SU-DHL-6 (cell line): ENCODE results near the gene KHDRBS1.
A peak's percentile ranks its signal among the peaks of the same experiment; 100 is the strongest.
"Not testable (repeated sequence)": the region's sequence is repeated elsewhere in the genome, so short reads cannot be mapped to it uniquely, and the experiment has no call there.

Source experiments
- H2AFZ ChIP-seq: fragments of 200-600 bp; sonication (generic); 2 replicates; pipeline ENCODE4 v1.6.1; 2014; ENCODE audit warnings: low read depth, mild to moderate bottlenecking, moderate library complexity, mixed read lengths, antibody characterized with exemption, low read length; ENCODE audit not compliant: severe bottlenecking
- H3F3A ChIP-seq: fragments of 200-600 bp; shearing (Covaris generic); 2 replicates; pipeline ENCODE4 v1.6.0; 2016; ENCODE audit warnings: antibody characterized with exemption, mild to moderate bottlenecking; ENCODE audit not compliant: insufficient read depth
- H3K27ac ChIP-seq: fragments of 200-600 bp; sonication (generic); 2 replicates; pipeline ENCODE4 v1.5.1; 2016; ENCODE audit warnings: low read depth, mild to moderate bottlenecking, low read length, moderate library complexity, mixed read lengths
- H3K27me3 ChIP-seq: fragments of 200-600 bp; sonication (generic), shearing (Covaris generic); 2 replicates; pipeline ENCODE4 v1.6.0; 2014; ENCODE audit warnings: mild to moderate bottlenecking, low read length
- H3K36me3 ChIP-seq: fragments of 200-600 bp; sonication (generic); 2 replicates; pipeline ENCODE4 v1.6.1; 2014; ENCODE audit warnings: mild to moderate bottlenecking, low read length, mixed read lengths
- H3K4me2 ChIP-seq: fragments of 300-600, 200-600 bp; shearing (Covaris generic), sonication (generic); 2 replicates; pipeline ENCODE4 v1.6.0; 2014; ENCODE audit warnings: low read length, low read depth, mild to moderate bottlenecking; ENCODE audit not compliant: poor library complexity, severe bottlenecking
- H3K4me3 ChIP-seq: fragments of 200-600 bp; sonication (generic); 2 replicates; pipeline ENCODE4 v1.5.1; 2014; ENCODE audit warnings: antibody characterized with exemption, low read length, mild to moderate bottlenecking, mixed read lengths; ENCODE audit not compliant: insufficient read depth, poor library complexity, severe bottlenecking
- H3K79me2 ChIP-seq: fragments of 200-600 bp; sonication (generic); 2 replicates; pipeline ENCODE4 v1.6.1; 2014; ENCODE audit warnings: mild to moderate bottlenecking, low read length, moderate library complexity; ENCODE audit not compliant: insufficient read depth
- H3K9ac ChIP-seq: fragments of 200-600 bp; sonication (generic); 2 replicates; pipeline ENCODE4 v1.7.0; 2014; ENCODE audit warnings: mild to moderate bottlenecking, low read length
- H3K9me2 ChIP-seq: fragments of 200-600 bp; sonication (generic); replicated peaks from 2 replicates; pipeline ENCODE4 v1.6.1; 2014; ENCODE audit warnings: low read length; ENCODE audit not compliant: insufficient read depth
- H3K9me3 ChIP-seq: fragments of 200-600 bp; sonication (generic); 2 replicates; pipeline ENCODE4 v1.6.1; 2014; ENCODE audit warnings: low read length, mixed read lengths; ENCODE audit not compliant: insufficient read depth
- H4K20me1 ChIP-seq: fragments of 200-600 bp; sonication (generic); 2 replicates; pipeline ENCODE4 v1.6.1; 2014; ENCODE audit warnings: low read depth, mild to moderate bottlenecking, antibody characterized with exemption, low read length, moderate library complexity, mixed read lengths
- CTCF ChIP-seq: fragments of 200-600 bp; sonication (generic); IDR thresholded peaks from one replicate; pipeline ENCODE4 v1.5.1; 2017; ENCODE audit warnings: antibody characterized with exemption, mild to moderate bottlenecking, low read length, moderate library complexity; ENCODE audit not compliant: insufficient read depth, poor library complexity, severe bottlenecking
- EZH2phosphoT487 ChIP-seq: fragments of 200-600 bp; sonication (generic), shearing (Covaris generic); conservative IDR thresholded peaks from 2 replicates; pipeline ENCODE4 v1.6.1; 2018; ENCODE audit warnings: mild to moderate bottlenecking, antibody characterized with exemption, low read length, moderate library complexity, mixed read lengths

The KHDRBS1 gene

GRCh38 chr1:32062867-32063230 lies 49.2 kb downstream of the KHDRBS1 start:
- Histone ChIP-seq H3K27me3 (no peaks in the 10 kb centered on the region), H3K9me2 (no peaks in the 10 kb centered on the region), H3K9me3 (no peaks in the 10 kb centered on the region), H3K9ac (no peak overlapping the region), H3K36me3 (0 out of 2 replicates have a peak, but pooled peaks cover 7% of the 10 kb centered on the region), H3K4me3 (no peak overlapping the region), H3K79me2 (no peaks in the 10 kb centered on the region), H2AFZ (no peak overlapping the region), H3K27ac (no peak overlapping the region), H3K4me2 (no peak overlapping the region), H4K20me1 (no peaks in the 10 kb centered on the region), H3F3A (peaks cover 15% of the 10 kb centered on the region; the same call in 1 of the 2 replicates)
- TF ChIP-seq CTCF (no peak), EZH2phosphoT487 (no peak)

GRCh38 chr1:32063261-32063681 lies 49.6 kb downstream of the KHDRBS1 start:
- Histone ChIP-seq H4K20me1 (no peaks in the 10 kb centered on the region), H3K4me2 (no peak overlapping the region), H3K36me3 (0 out of 2 replicates have a peak, but pooled peaks cover 7% of the 10 kb centered on the region), H3K9ac (no peak overlapping the region), H2AFZ (no peak overlapping the region), H3K4me3 (no peak overlapping the region), H3K9me2 (no peaks in the 10 kb centered on the region), H3F3A (peaks cover 15% of the 10 kb centered on the region; the same call in 1 of the 2 replicates), H3K27me3 (no peaks in the 10 kb centered on the region), H3K27ac (no peak overlapping the region), H3K9me3 (no peaks in the 10 kb centered on the region), H3K79me2 (no peaks in the 10 kb centered on the region)
- TF ChIP-seq CTCF (peak; percentile 48), EZH2phosphoT487 (no peak)

GRCh38 chr1:32065613-32066488 lies 52.2 kb downstream of the KHDRBS1 start:
- H3K9ac ChIP-seq, H3K9me3 ChIP-seq, H3K79me2 ChIP-seq, H3K4me2 ChIP-seq, H3K9me2 ChIP-seq, H3K27me3 ChIP-seq, H2AFZ ChIP-seq, H3F3A ChIP-seq, H4K20me1 ChIP-seq, H3K27ac ChIP-seq, H3K36me3 ChIP-seq, H3K4me3 ChIP-seq: not testable (repeated sequence)

- TF ChIP-seq CTCF (no peak), EZH2phosphoT487 (no peak)
- Histone ChIP-seq H3K27ac (no peak overlapping the region), H3K36me3 (no peaks in the 10 kb centered on the region), H3K4me2 (no peak overlapping the region), H3K9me3 (no peaks in the 10 kb centered on the region), H3K4me3 (no peak overlapping the region), H2AFZ (no peak overlapping the region), H3K79me2 (no peaks in the 10 kb centered on the region), H3K9me2 (no peaks in the 10 kb centered on the region), H3K9ac (no peak overlapping the region), H3F3A (no peaks in the 10 kb centered on the region), H4K20me1 (no peaks in the 10 kb centered on the region), H3K27me3 (no peaks in the 10 kb centered on the region)
Observed at GRCh38 chr1:32066489-32066873, 52.8 kb downstream of the KHDRBS1 start.
